Superior temporal gyrus (tissue), 1 donor: Measurements from ENCODE around the gene SMIM8.

ENCODE experiments used
- DNase-seq: peaks from one replicate; pipeline ENCODE4 v3.0.0-alpha.2; 2016; ENCODE audit errors: extremely low spot score

The SMIM8 gene

GRCh38 chr6:87391334-87391733 is 68.9 kb downstream of the SMIM8 start:
- DNase-seq = peak; percentile 22
